Transverse colon (tissue), 4 donors: ENCODE measurements around the gene SLC35F3. TPM values are rescaled to one million over a fixed set of nuclear protein-coding genes. Genes with fewer than 3 reads are reported as not detected.

Source experiments
- DNase-seq: peaks from one replicate; pipeline ENCODE4 v3.0.0-alpha.2; 2019
- H3K27ac ChIP-seq, 4 donors: fragments of 200-600 bp; sonication (generic); 2 replicates each; pipeline ENCODE4 v1.5.1; 2016 to 2018; ENCODE audit warnings: inconsistent platforms in 4 of 4
- H3K27me3 ChIP-seq: fragments of 200-600 bp; sonication (generic); 2 replicates; pipeline ENCODE4 v1.5.1; 2017; ENCODE audit warnings: inconsistent platforms
- H3K36me3 ChIP-seq, 4 donors: fragments of 200-600 bp; sonication (generic); 2 replicates each; pipeline ENCODE4 v1.5.1; 2017 to 2019; ENCODE audit warnings: inconsistent platforms in 4 of 4
- H3K4me1 ChIP-seq, 4 donors: fragments of 200-600 bp; sonication (generic); 2 replicates each; pipeline ENCODE4 v1.5.1; 2017 to 2020; ENCODE audit warnings: inconsistent platforms in 4 of 4
- H3K4me3 ChIP-seq, 4 donors: fragments of 200-600 bp; sonication (generic); 1 replicate in 1 of 4; 2 replicates in 3 of 4; pipeline versions ENCODE4 v1.5.1 to v1.6.1; 2017 to 2019; ENCODE audit warnings: inconsistent platforms in 4 of 4
- H3K9me3 ChIP-seq, 2 donors: fragments of 200-600 bp; sonication (generic); 2 replicates each; pipeline ENCODE4 v1.5.1; 2017 to 2019; ENCODE audit warnings: inconsistent platforms in 2 of 2
- CTCF ChIP-seq, 5 experiments: fragments of 200-600 bp in 3 of 5; fragments of 450-650 bp in 2 of 5; sonication (generic) in 3 of 5; IDR thresholded peaks; 1 replicate in 2 of 5; 2 replicates in 3 of 5; pipeline ENCODE4 v1.5.1; 2016 to 2017; ENCODE audit warnings: antibody characterized with exemption in 5 of 5, inconsistent platforms in 3 of 5, mild to moderate bottlenecking in 2 of 5, moderate library complexity in 1 of 5
- EP300 ChIP-seq: sonication (generic); formaldehyde crosslinking; IDR thresholded peaks from one replicate; pipeline ENCODE4 v1.6.1; 2017; ENCODE audit warnings: antibody characterized with exemption, low read depth
- POLR2A ChIP-seq: fragments of 450-650 bp; IDR thresholded peaks from one replicate; pipeline ENCODE4 v1.6.1; 2016; ENCODE audit warnings: antibody characterized with exemption, mild to moderate bottlenecking, moderate library complexity
- POLR2AphosphoS5 ChIP-seq, 3 donors: sonication (generic); formaldehyde crosslinking; IDR thresholded peaks; one replicate each; pipeline ENCODE4 v1.6.1; 2016; ENCODE audit warnings: antibody characterized with exemption in 3 of 3
- WGBS, 2 donors: methylation state at CpG; one replicate each; pipeline ENCODE4 v1.1.5; 2018; ENCODE audit warnings: low coverage in 1 of 2; 5-methylcytosine and 5-hydroxymethylcytosine counted together
- in situ Hi-C, 4 donors: fragments of 200-750 bp; cut with MboI; loops; one replicate each; pipeline versions ENCODE4 v1.15.0 to v1.15.1; 2017; ENCODE audit warnings: low sequenced_read_pairs in 3 of 4, low pct_ligation_motif_present in 1 of 4, low pct_unique_long_range_greater_than_20kb in 1 of 4
- intact Hi-C: fragments of 100-400 bp; cut with DNase I; formaldehyde crosslinking; loops from one replicate; pipeline ENCODE4 v1.15.1; 2023; ENCODE audit warnings: low total_unique reads
- total RNA-seq, 4 donors: library from RNA; depleted of rRNA; stranded (reverse); fragments of >200 nt; gene quantifications; one replicate each; pipeline ENCODE4 v1.1.0, GENCODE V29; 2016

SLC35F3 gene
- total RNA-seq, 4 donors from 2014 or later: not detected

- WGBS, 2 donors: 42 to 44% methylated on average over 1 of the region's 1 CpG
- TF ChIP-seq POLR2A: no peak
- no peak for TF ChIP-seq POLR2AphosphoS5 (IDR thresholded peaks at IDR 0.05)
- TF ChIP-seq EP300: no peak
- TF ChIP-seq CTCF (IDR thresholded peaks at IDR 0.05): no peak
- Histone ChIP-seq H3K4me1 (no peaks in the 10 kb centered on the region), H3K9me3 (peaks cover 0 to 11% of the 10 kb centered on the region in 2 donors), H3K36me3 (no peaks in the 10 kb centered on the region), H3K4me3 (no peak overlapping the region), H3K27ac (no peak overlapping the region), H3K27me3 (no peaks in the 10 kb centered on the region)
- intact Hi-C loops (no loop called here), in situ Hi-C loops (no loop called here)
- no peak for DNase-seq
Observed at GRCh38 chr1:233951804-233952203, 47.3 kb downstream of the SLC35F3 start.

- Histone ChIP-seq H3K4me1 (no peaks in the 10 kb centered on the region), H3K9me3 (peaks cover 0 to 2% of the 10 kb centered on the region in 2 donors), H3K36me3 (no peaks in the 10 kb centered on the region), H3K27ac (no peak overlapping the region), H3K4me3 (no peak overlapping the region), H3K27me3 (no peaks in the 10 kb centered on the region)
- intact Hi-C loops: no loop called here
- TF ChIP-seq POLR2A: no peak
- no peak for TF ChIP-seq POLR2AphosphoS5 (IDR thresholded peaks at IDR 0.05)
- no peak for TF ChIP-seq EP300
- TF ChIP-seq CTCF (IDR thresholded peaks at IDR 0.05): no peak
- 93 to 94% methylated on average over 3 to 4 of the region's 4 CpGs for WGBS, 2 donors
- in situ Hi-C loops: no loop called here
- DNase-seq: no peak
Observed at GRCh38 chr1:233957691-233958090, 53.2 kb downstream of the SLC35F3 start.

GRCh38 chr1:233959102-233959501, 54.6 kb downstream of the SLC35F3 start:
- H3K27ac ChIP-seq: no peak overlapping the region
- no peaks in the 10 kb centered on the region for H3K36me3 ChIP-seq
- no peak overlapping the region for H3K4me3 ChIP-seq
- TF ChIP-seq POLR2A: no peak
- no peak for TF ChIP-seq CTCF (IDR thresholded peaks at IDR 0.05)
- no peak for TF ChIP-seq POLR2AphosphoS5 (IDR thresholded peaks at IDR 0.05)
- TF ChIP-seq EP300: no peak
- intact Hi-C loops: no loop called here
- no peaks in the 10 kb centered on the region for H3K27me3 ChIP-seq
- 39 to 46% methylated on average over 3 of the region's 3 CpGs for WGBS, 2 donors
- H3K9me3 ChIP-seq: no peaks in the 10 kb centered on the region
- in situ Hi-C loops: no loop called here
- DNase-seq: no peak
- no peaks in the 10 kb centered on the region for H3K4me1 ChIP-seq

GRCh38 chr1:233959971-233960370, 55.5 kb downstream of the SLC35F3 start:
- Histone ChIP-seq H3K4me3 (no peak overlapping the region), H3K9me3 (no peaks in the 10 kb centered on the region), H3K4me1 (no peaks in the 10 kb centered on the region), H3K27me3 (no peaks in the 10 kb centered on the region), H3K36me3 (no peaks in the 10 kb centered on the region), H3K27ac (no peak overlapping the region)
- no peak for TF ChIP-seq POLR2AphosphoS5 (IDR thresholded peaks at IDR 0.05)
- no peak for TF ChIP-seq POLR2A
- intact Hi-C loops: no loop called here
- no peak for DNase-seq
- in situ Hi-C loops: no loop called here
- WGBS, 2 donors: 50 to 69% methylated on average over 3 to 6 of the region's 6 CpGs

GRCh38 chr1:233960386-233960785, 55.9 kb downstream of the SLC35F3 start:
- in situ Hi-C loops: no loop called here
- Histone ChIP-seq H3K4me3 (no peak overlapping the region), H3K4me1 (no peaks in the 10 kb centered on the region), H3K9me3 (no peaks in the 10 kb centered on the region), H3K27ac (no peak overlapping the region), H3K36me3 (no peaks in the 10 kb centered on the region), H3K27me3 (no peaks in the 10 kb centered on the region)
- intact Hi-C loops: no loop called here
- no peak for DNase-seq
- no peak for TF ChIP-seq CTCF (IDR thresholded peaks at IDR 0.05)
- TF ChIP-seq POLR2A: no peak
- no peak for TF ChIP-seq POLR2AphosphoS5 (IDR thresholded peaks at IDR 0.05)
- TF ChIP-seq EP300: no peak
- 73 to 81% methylated on average over 2 to 3 of the region's 3 CpGs for WGBS, 2 donors
